GM18951 (cell line): Measurements from ENCODE around the gene IFIH1.

Source experiments
- POLR2A ChIP-seq: IDR thresholded peaks from 4 replicates; pipeline ENCODE4 v1.6.1; 2011; ENCODE audit warnings: mild to moderate bottlenecking; ENCODE audit not compliant: insufficient read length, insufficient read depth; ENCODE audit errors: extremely low read depth
- in situ Hi-C: fragments of 300-500 bp; cut with MboI; formaldehyde crosslinking; loops from one replicate; pipeline ENCODE4 v1.12.0; 2022; ENCODE audit warnings: low sequenced_read_pairs, mixed read lengths, inconsistent platforms; ENCODE audit not compliant: unreplicated experiment

The IFIH1 gene

GRCh38 chr2:162234620-162235462, 83.6 kb downstream of the IFIH1 start:
- TF ChIP-seq POLR2A, result no peak
- in situ Hi-C loops, result no loop called here

GRCh38 chr2:162233197-162233596, 85.3 kb downstream of the IFIH1 start:
- TF ChIP-seq POLR2A, result no peak
- in situ Hi-C loops, result no loop called here

GRCh38 chr2:162232671-162233070, 85.8 kb downstream of the IFIH1 start:
- TF ChIP-seq POLR2A, result no peak
- in situ Hi-C loops, result no loop called here

GRCh38 chr2:162232027-162232426, 86.5 kb downstream of the IFIH1 start:
- no peak for TF ChIP-seq POLR2A
- in situ Hi-C loops, result no loop called here

- no peak for TF ChIP-seq POLR2A
- in situ Hi-C loops, result no loop called here
Observed at GRCh38 chr2:162230761-162231160, 87.7 kb downstream of the IFIH1 start.

GRCh38 chr2:162226836-162227235, 91.6 kb downstream of the IFIH1 start:
- in situ Hi-C loops, result no loop called here
- no peak for TF ChIP-seq POLR2A

GRCh38 chr2:162221064-162221463, 97.4 kb downstream of the IFIH1 start:
- in situ Hi-C loops, result no loop called here
- TF ChIP-seq POLR2A, result no peak

GRCh38 chr2:162220368-162220767, 98.1 kb downstream of the IFIH1 start:
- in situ Hi-C loops, result no loop called here
- no peak for TF ChIP-seq POLR2A

- no peak for TF ChIP-seq POLR2A
- in situ Hi-C loops, result no loop called here
Observed at GRCh38 chr2:162219426-162219825, 99.1 kb downstream of the IFIH1 start.

- no peak for TF ChIP-seq POLR2A
- in situ Hi-C loops, result no loop called here
Observed at GRCh38 chr2:162217598-162217997, 100.9 kb downstream of the IFIH1 start.
